Measurements from ENCODE around the gene PHF24.

DNA sequence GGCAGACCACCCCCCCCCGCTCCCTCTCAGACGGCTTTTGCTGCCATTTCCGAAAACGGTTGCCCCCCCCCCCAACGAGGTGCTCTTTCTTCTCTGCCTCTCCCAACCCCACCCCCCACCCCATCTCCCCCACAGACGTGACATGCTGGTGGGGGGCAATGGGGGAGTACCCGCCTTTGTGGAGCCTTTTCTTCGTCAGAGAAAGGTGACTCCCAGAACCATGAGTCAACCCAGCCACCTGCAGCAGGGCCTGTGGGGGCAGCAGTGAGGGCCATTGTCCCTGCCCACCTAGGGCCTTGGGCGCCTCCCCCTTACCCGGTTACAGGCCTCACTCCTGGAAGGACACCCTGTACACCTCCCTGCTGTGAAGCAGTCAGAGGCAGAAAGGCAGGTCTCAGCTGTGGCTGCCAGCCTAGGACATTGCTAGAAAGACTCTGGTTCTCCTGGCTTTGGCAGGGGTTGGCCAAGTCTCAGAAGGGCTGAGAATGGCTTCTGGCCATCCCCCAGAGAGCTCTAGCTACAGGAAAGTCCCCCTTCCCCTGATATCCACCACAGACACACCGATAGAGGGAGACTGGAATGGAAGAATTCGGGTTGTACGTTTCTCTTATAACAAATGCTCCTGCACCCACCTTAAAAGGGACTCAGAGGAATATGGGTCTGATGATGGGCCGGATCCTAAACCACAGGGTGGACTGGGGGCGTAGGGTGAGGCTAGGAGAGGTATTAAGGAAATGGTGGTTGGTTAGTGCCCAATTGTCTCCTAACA is 33.7 kb downstream of the PHF24 start:
- TF ChIP-seq, protein P1, sequence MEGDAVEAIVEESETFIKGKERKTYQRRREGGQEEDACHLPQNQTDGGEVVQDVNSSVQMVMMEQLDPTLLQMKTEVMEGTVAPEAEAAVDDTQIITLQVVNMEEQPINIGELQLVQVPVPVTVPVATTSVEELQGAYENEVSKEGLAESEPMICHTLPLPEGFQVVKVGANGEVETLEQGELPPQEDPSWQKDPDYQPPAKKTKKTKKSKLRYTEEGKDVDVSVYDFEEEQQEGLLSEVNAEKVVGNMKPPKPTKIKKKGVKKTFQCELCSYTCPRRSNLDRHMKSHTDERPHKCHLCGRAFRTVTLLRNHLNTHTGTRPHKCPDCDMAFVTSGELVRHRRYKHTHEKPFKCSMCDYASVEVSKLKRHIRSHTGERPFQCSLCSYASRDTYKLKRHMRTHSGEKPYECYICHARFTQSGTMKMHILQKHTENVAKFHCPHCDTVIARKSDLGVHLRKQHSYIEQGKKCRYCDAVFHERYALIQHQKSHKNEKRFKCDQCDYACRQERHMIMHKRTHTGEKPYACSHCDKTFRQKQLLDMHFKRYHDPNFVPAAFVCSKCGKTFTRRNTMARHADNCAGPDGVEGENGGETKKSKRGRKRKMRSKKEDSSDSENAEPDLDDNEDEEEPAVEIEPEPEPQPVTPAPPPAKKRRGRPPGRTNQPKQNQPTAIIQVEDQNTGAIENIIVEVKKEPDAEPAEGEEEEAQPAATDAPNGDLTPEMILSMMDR (IDR thresholded peaks at IDR 0.05), result no peak
- TF ChIP-seq EP300 (IDR thresholded peaks at IDR 0.05) (no peak), POLR2A (IDR thresholded peaks at IDR 0.05) (no peak), POLR2AphosphoS5 (IDR thresholded peaks at IDR 0.05) (peak in 1 of 3 donors; percentile 41)
